Breast epithelium (tissue), 4 donors: Measurements from ENCODE around the gene C10orf95. TPM values are rescaled to one million over a fixed set of nuclear protein-coding genes. Genes with fewer than 3 reads are reported as not detected.

ENCODE experiments used
- DNase-seq, 2 donors: peaks; one replicate each; pipeline ENCODE4 v3.0.0-alpha.2; 2019; ENCODE audit warnings: low spot score in 2 of 2
- H3K27ac ChIP-seq, 2 donors: fragments of 200-600 bp; sonication (generic) in 1 of 2; one replicate each; pipeline ENCODE4 v1.5.1; 2016 to 2019; ENCODE audit warnings: mild to moderate bottlenecking in 1 of 2
- H3K27me3 ChIP-seq, 2 donors: fragments of 200-600 bp; sonication (generic) in 1 of 2; one replicate each; pipeline versions ENCODE4 v1.5.1 to v1.6.0; 2017 to 2019; ENCODE audit warnings: control low read depth in 1 of 2, mild to moderate bottlenecking in 1 of 2
- H3K36me3 ChIP-seq: fragments of 200-600 bp; one replicate; pipeline ENCODE4 v1.5.1; 2019
- H3K4me1 ChIP-seq, 2 donors: fragments of 200-600 bp; sonication (generic); one replicate each; pipeline ENCODE4 v1.5.1; 2016 to 2019; ENCODE audit warnings: control low read depth in 1 of 2
- H3K4me3 ChIP-seq, 3 donors: fragments of 200-600 bp; sonication (generic); 1 replicate in 2 of 3; 2 replicates in 1 of 3; pipeline ENCODE4 v1.5.1; 2016 to 2019; ENCODE audit warnings: mild to moderate bottlenecking in 3 of 3, moderate library complexity in 2 of 3
- H3K9me3 ChIP-seq, 2 donors: fragments of 200-600 bp; sonication (generic) in 1 of 2; one replicate each; pipeline ENCODE4 v1.5.1; 2016 to 2019; ENCODE audit warnings: control low read depth in 1 of 2
- CTCF ChIP-seq, 3 donors: fragments of 450-650 bp; IDR thresholded peaks; one replicate each; pipeline ENCODE4 v1.5.1; 2016 to 2017; ENCODE audit warnings: antibody characterized with exemption in 3 of 3, mild to moderate bottlenecking in 3 of 3, moderate library complexity in 3 of 3
- POLR2A ChIP-seq: fragments of 450-650 bp; IDR thresholded peaks from one replicate; pipeline ENCODE4 v1.6.1; 2016; ENCODE audit warnings: antibody characterized with exemption, mild to moderate bottlenecking, moderate library complexity
- POLR2AphosphoS5 ChIP-seq, 3 donors: sonication (generic); formaldehyde crosslinking; IDR thresholded peaks; one replicate each; pipeline ENCODE4 v1.6.1; 2017; ENCODE audit warnings: antibody characterized with exemption in 3 of 3
- intact Hi-C: fragments of 100-400 bp; cut with DNase I; formaldehyde crosslinking; loops from one replicate; pipeline ENCODE4 v1.15.1; 2023; ENCODE audit warnings: low total_unique reads
- total RNA-seq, 3 donors: library from RNA; depleted of rRNA; stranded (reverse); fragments of >200 nt; gene quantifications; one replicate each; pipeline ENCODE4 v1.1.0, GENCODE V29; 2016

The C10orf95 gene
- total RNA-seq, 3 donors from 2014 or later, result 0.33 to 0.59 TPM; not detected in 1

- Histone ChIP-seq H3K27me3 (no peaks in the 10 kb centered on the region), H3K4me1 (peaks cover 4 to 11% of the 10 kb centered on the region in 2 donors), H3K4me3 (no peak overlapping the region), H3K27ac (no peak overlapping the region), H3K36me3 (no peaks in the 10 kb centered on the region), H3K9me3 (no peaks in the 10 kb centered on the region)
- TF ChIP-seq POLR2AphosphoS5 (IDR thresholded peaks at IDR 0.05) (no peak), CTCF (IDR thresholded peaks at IDR 0.05) (no peak), POLR2A (no peak)
- intact Hi-C loops, result loop anchor here (10.0 kb wide), 1 partner anchor 246 kb away; the partner anchor contains the start of gene NOLC1
- no peak for DNase-seq
These were observed 50.6 kb downstream of the C10orf95 start for GRCh38 chr10:102400598-102401341.

- H3K4me1 ChIP-seq, result peaks cover 4 to 11% of the 10 kb centered on the region in 2 donors
- intact Hi-C loops, result loop anchor here (10.0 kb wide), 1 partner anchor 245 kb away; the partner anchor contains the start of gene NOLC1
These were observed 51.3 kb downstream of the C10orf95 start for GRCh38 chr10:102400076-102400475.

More at GRCh38 chr10:102400076-102400475, 51.3 kb downstream of the C10orf95 start:
- Histone ChIP-seq H3K9me3 (no peaks in the 10 kb centered on the region), H3K27ac (peak overlapping the region; percentile 91 to 95), H3K27me3 (no peaks in the 10 kb centered on the region), H3K4me3 (peak overlapping the region in 1 of 3 donors; percentile 71), H3K36me3 (no peaks in the 10 kb centered on the region)
- no peak for TF ChIP-seq POLR2AphosphoS5 (IDR thresholded peaks at IDR 0.05)
- TF ChIP-seq POLR2A, result no peak
- TF ChIP-seq CTCF (IDR thresholded peaks at IDR 0.05), result no peak
- DNase-seq, result no peak

Other genes with a start within 250 kb of the C10orf95 start
- 1 to 10 TPM in 1 of 3 donors, under 1 TPM in 2; 0.66 to 2.2 (median 0.88) TPM for gene ELOVL3, start 225.2 kb downstream of the C10orf95 start, total RNA-seq
- not detected for gene PITX3, start 210.0 kb downstream of the C10orf95 start, total RNA-seq
- gene GBF1, start 206.0 kb downstream of the C10orf95 start, total RNA-seq, result 10 to 100 TPM; 25.8 to 32.1 (median 25.9) TPM
- 10 to 100 TPM; 11.0 to 21.0 (median 18.9) TPM for gene NFKB2, start 55.8 kb downstream of the C10orf95 start, total RNA-seq
- gene PSD, start 32.8 kb downstream of the C10orf95 start, total RNA-seq, result 10 to 100 TPM in 1 of 3 donors, 1 to 10 TPM in 1, under 1 TPM in 1; 0.96 to 13.4 (median 6.3) TPM
- gene FBXL15, start 30.7 kb downstream of the C10orf95 start, total RNA-seq, result 10 to 100 TPM; 16.8 to 24.8 (median 21.0) TPM
- 10 to 100 TPM; 49.8 to 54.4 (median 50.3) TPM for gene CUEDC2, start 19.0 kb downstream of the C10orf95 start, total RNA-seq
- 100 to 1,000 TPM in 1 of 3 donors, 10 to 100 TPM in 2; 84.9 to 110 (median 92.5) TPM for gene ACTR1A, start 51.2 kb upstream of the C10orf95 start, total RNA-seq
- 1 to 10 TPM; 6.2 to 9.1 (median 8.6) TPM for gene SUFU, start 52.4 kb upstream of the C10orf95 start, total RNA-seq
- gene TRIM8, start 192.9 kb upstream of the C10orf95 start, total RNA-seq, result 100 to 1,000 TPM in 1 of 3 donors, 10 to 100 TPM in 2; 74.6 to 128 (median 88.8) TPM